ENCODE results near the gene WFS1. TPM values are rescaled to one million over a fixed set of nuclear protein-coding genes. Genes with fewer than 3 reads are reported as not detected.
A peak's percentile ranks its signal among the peaks of the same experiment; 100 is the strongest.

WFS1 gene
- total and polyA plus RNA-seq, 2 donors (not counting 1 experiment from before 2014, with no cell fraction given) = 25.7 to 37.5 TPM

DNA sequence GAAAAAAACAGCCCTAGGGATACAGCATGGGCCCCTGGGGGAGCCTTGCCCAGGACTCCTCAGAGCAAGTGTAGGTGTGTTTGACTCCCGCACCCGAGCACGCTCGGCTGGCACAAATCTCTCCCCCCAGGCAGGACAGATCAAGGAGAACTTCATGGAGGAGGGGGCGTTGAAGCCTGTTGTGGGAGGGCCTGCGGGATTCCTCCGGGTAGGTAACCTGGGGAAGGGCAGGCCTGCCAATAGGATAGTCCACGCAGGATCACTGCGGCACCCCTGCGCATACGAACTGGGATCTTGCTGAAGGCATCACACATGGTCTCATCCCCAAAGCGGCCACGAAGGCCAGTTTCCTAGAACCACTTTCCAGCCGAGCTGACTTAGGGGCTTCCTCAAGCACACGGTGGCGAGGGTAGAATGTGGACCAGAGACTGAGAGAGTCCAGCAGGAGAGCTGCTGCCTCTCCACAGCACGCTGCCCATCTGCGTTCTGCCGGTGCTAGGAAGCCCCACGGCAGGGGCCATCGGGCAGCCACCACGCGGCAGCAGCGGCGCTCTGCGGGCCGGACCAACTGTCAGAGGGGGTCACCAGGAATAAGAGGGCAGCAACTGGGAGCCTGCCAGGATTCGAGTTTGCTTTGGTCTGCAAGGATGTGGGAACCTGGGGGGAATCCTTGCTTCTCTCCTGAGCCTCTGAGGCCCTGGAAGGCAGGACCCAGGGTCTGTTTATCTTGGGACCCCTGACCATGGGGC is 56.8 kb downstream of the WFS1 start:
- Histone ChIP-seq H3K36me3 (ENCODE audit: control insufficient read depth, insufficient read depth, low read length) (no peaks in the 10 kb centered on the region), H3K4me1 (ENCODE audit: control insufficient read depth, extremely low read depth, insufficient read depth, low read length) (no peaks in the 10 kb centered on the region), H3K4me2 (ENCODE audit: extremely low read depth, insufficient read depth, low read length) (no peak overlapping the region), H3K27ac (ENCODE audit: insufficient read depth, low read length) (no peak overlapping the region), H3K9ac (ENCODE audit: insufficient read depth, low read length) (no peak overlapping the region), H3K4me3 (replicated peaks in 1 of 4; ENCODE audit: control extremely low read depth in 1 of 4, insufficient read depth in 1 of 4, low read depth in 3 of 4, low read length in 4 of 4) (no peak overlapping the region), H4K20me1 (ENCODE audit: control insufficient read depth, extremely low read depth, insufficient read depth, low read length) (no peaks in the 10 kb centered on the region), H3K9me3 (ENCODE audit: control insufficient read depth, insufficient read depth, low read depth, low read length) (no peaks in the 10 kb centered on the region), H2AFZ (ENCODE audit: low read length) (no peak overlapping the region), H3K79me2 (ENCODE audit: control insufficient read depth, insufficient read depth, low read length) (no peaks in the 10 kb centered on the region), H3K27me3 (ENCODE audit: control insufficient read depth, insufficient read depth, low read length) (no peaks in the 10 kb centered on the region)
- no peak for DNase-seq (ENCODE audit: low read depth in 2 of 2)
- no peak for TF ChIP-seq EZH2 (IDR thresholded peaks at IDR 0.05; ENCODE audit: low read length, missing control alignments)
- TF ChIP-seq, protein P1, sequence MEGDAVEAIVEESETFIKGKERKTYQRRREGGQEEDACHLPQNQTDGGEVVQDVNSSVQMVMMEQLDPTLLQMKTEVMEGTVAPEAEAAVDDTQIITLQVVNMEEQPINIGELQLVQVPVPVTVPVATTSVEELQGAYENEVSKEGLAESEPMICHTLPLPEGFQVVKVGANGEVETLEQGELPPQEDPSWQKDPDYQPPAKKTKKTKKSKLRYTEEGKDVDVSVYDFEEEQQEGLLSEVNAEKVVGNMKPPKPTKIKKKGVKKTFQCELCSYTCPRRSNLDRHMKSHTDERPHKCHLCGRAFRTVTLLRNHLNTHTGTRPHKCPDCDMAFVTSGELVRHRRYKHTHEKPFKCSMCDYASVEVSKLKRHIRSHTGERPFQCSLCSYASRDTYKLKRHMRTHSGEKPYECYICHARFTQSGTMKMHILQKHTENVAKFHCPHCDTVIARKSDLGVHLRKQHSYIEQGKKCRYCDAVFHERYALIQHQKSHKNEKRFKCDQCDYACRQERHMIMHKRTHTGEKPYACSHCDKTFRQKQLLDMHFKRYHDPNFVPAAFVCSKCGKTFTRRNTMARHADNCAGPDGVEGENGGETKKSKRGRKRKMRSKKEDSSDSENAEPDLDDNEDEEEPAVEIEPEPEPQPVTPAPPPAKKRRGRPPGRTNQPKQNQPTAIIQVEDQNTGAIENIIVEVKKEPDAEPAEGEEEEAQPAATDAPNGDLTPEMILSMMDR (conservative IDR thresholded peaks at IDR 0.05 in 1 of 2, IDR thresholded peaks at IDR 0.05 in 1 of 2; ENCODE audit: low read depth in 1 of 2, low read length in 2 of 2) = no peak

DNA sequence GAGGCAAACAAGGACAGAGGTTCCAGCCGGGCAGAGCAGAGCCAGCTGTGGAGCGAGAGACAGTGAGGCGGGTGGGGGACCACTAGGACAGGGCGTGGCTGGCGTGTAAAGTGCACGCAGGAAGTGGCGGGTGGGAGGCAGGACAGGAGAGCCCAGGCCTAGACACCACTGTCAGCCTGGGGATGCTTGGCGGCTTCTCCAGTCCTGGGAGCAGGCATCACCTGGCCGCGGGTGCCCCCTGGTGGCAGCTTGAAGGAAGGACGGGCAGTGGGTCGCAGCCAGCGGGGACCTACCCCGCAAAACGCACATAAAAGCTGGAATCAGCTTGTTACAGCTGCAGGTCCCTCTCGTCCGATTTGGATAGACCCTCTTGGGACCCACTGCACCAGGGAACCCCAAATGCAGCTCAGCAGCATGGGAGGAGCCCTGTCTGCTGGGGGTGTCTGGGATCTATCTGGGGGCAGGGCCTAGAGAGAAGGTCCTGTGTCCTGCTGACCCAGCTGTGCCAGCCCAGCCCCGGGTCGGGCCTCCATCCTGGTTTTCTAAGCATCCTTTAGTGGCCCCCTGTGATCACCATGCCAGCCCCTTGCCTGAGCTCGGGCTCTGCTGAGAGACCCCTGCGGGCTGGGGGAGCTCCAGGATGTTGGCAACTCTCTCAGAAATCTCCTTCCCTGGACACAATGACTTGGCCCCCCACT is 57.7 kb downstream of the WFS1 start:
- H3K27me3 ChIP-seq (ENCODE audit: control insufficient read depth, insufficient read depth, low read length) = no peaks in the 10 kb centered on the region
- H4K20me1 ChIP-seq (ENCODE audit: control insufficient read depth, extremely low read depth, insufficient read depth, low read length) = no peaks in the 10 kb centered on the region
- no peaks in the 10 kb centered on the region for H3K36me3 ChIP-seq (ENCODE audit: control insufficient read depth, insufficient read depth, low read length)
- no peaks in the 10 kb centered on the region for H3K9me3 ChIP-seq (ENCODE audit: control insufficient read depth, insufficient read depth, low read depth, low read length)
- H3K79me2 ChIP-seq (ENCODE audit: control insufficient read depth, insufficient read depth, low read length) = no peaks in the 10 kb centered on the region
- H3K4me1 ChIP-seq (ENCODE audit: control insufficient read depth, extremely low read depth, insufficient read depth, low read length) = no peaks in the 10 kb centered on the region
- TF ChIP-seq, protein P1 (conservative IDR thresholded peaks at IDR 0.05 in 1 of 2, IDR thresholded peaks at IDR 0.05 in 1 of 2; ENCODE audit: low read depth in 1 of 2, low read length in 2 of 2) = peak; percentile 87 to 92
- no peak for TF ChIP-seq EZH2 (IDR thresholded peaks at IDR 0.05; ENCODE audit: low read length, missing control alignments)
- H3K4me2 ChIP-seq (ENCODE audit: extremely low read depth, insufficient read depth, low read length) = no peak overlapping the region
- no peak overlapping the region for H3K27ac ChIP-seq (ENCODE audit: insufficient read depth, low read length)
- peak; percentile 35 to 65 for DNase-seq (ENCODE audit: low read depth in 2 of 2)
- no peak overlapping the region for H2AFZ ChIP-seq (ENCODE audit: low read length)
- no peak overlapping the region for H3K9ac ChIP-seq (ENCODE audit: insufficient read depth, low read length)
- H3K4me3 ChIP-seq (replicated peaks in 1 of 4; ENCODE audit: control extremely low read depth in 1 of 4, insufficient read depth in 1 of 4, low read depth in 3 of 4, low read length in 4 of 4) = no peak overlapping the region

DNA sequence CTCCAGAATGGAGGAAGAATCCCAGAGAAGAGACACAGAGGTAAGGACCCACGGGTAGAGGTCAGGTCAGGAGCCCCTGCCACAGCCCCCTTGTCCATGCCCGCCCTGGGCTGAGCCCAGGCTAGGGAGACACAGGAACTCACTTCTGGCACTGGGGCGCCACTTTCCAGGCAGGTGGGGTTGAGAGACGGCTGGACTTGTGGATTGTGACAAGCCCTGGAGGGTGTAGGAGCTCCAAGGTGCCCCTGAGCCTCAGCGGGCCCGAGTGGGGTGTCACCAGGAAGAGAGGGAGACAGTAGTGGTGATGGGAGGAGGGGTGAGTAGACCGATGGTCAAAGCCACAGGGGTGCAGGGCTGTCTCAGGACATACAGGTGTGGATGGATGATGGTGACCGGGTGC is 58.9 kb downstream of the WFS1 start:
- H2AFZ ChIP-seq (ENCODE audit: low read length) = no peak overlapping the region
- no peaks in the 10 kb centered on the region for H3K79me2 ChIP-seq (ENCODE audit: control insufficient read depth, insufficient read depth, low read length)
- H3K36me3 ChIP-seq (ENCODE audit: control insufficient read depth, insufficient read depth, low read length) = no peaks in the 10 kb centered on the region
- H3K9ac ChIP-seq (ENCODE audit: insufficient read depth, low read length) = no peak overlapping the region
- TF ChIP-seq, protein P1 (conservative IDR thresholded peaks at IDR 0.05 in 1 of 2, IDR thresholded peaks at IDR 0.05 in 1 of 2; ENCODE audit: low read depth in 1 of 2, low read length in 2 of 2) = no peak
- no peak for TF ChIP-seq EZH2 (IDR thresholded peaks at IDR 0.05; ENCODE audit: low read length, missing control alignments)
- no peaks in the 10 kb centered on the region for H3K27me3 ChIP-seq (ENCODE audit: control insufficient read depth, insufficient read depth, low read length)
- DNase-seq (ENCODE audit: low read depth in 2 of 2) = no peak
- H4K20me1 ChIP-seq (ENCODE audit: control insufficient read depth, extremely low read depth, insufficient read depth, low read length) = no peaks in the 10 kb centered on the region
- no peak overlapping the region for H3K27ac ChIP-seq (ENCODE audit: insufficient read depth, low read length)
- no peaks in the 10 kb centered on the region for H3K4me1 ChIP-seq (ENCODE audit: control insufficient read depth, extremely low read depth, insufficient read depth, low read length)
- no peaks in the 10 kb centered on the region for H3K9me3 ChIP-seq (ENCODE audit: control insufficient read depth, insufficient read depth, low read depth, low read length)
- no peak overlapping the region for H3K4me3 ChIP-seq (replicated peaks in 1 of 4; ENCODE audit: control extremely low read depth in 1 of 4, insufficient read depth in 1 of 4, low read depth in 3 of 4, low read length in 4 of 4)
- no peak overlapping the region for H3K4me2 ChIP-seq (ENCODE audit: extremely low read depth, insufficient read depth, low read length)

Measured in fibroblast of lung (primary cell).